ENCODE measurements around the gene DAZAP2. TPM values are rescaled to one million over a fixed set of nuclear protein-coding genes. Genes with fewer than 3 reads are reported as not detected.

Gene DAZAP2
- total and polyA plus RNA-seq, 9 of the 15 experiments (the other 6 are each of a cell fraction or from before 2014, with no cell fraction given): 116 to 668 (median 227) TPM

GRCh38 chr12:51238510-51239334, at the start of gene DAZAP2 (continued):
- TF ChIP-seq E4F1 (CRISPR knock-in tag; IDR thresholded peaks at IDR 0.05; ENCODE audit: borderline replicate concordance) (no peak), ZNF140 (CRISPR knock-in tag; IDR thresholded peaks at IDR 0.05) (no peak), JUN (IDR thresholded peaks at IDR 0.05; ENCODE audit: borderline replicate concordance, low read depth, low read length) (no peak; the same call in 1 of the 2 replicates), JUN (CRISPR knock-in tag; IDR thresholded peaks at IDR 0.05; ENCODE audit: borderline replicate concordance) (0 out of 2 replicates have a peak, but pooled peaks have one; percentile 76), NCOA6 (IDR thresholded peaks at IDR 0.05) (no peak; the same call in 1 of the 2 replicates), ELF1 (tag; IDR thresholded peaks at IDR 0.05) (peak; percentile 99), ZBTB12 (CRISPR knock-in tag; IDR thresholded peaks at IDR 0.05) (peak; percentile 44; the same call in 1 of the 2 replicates), ILF3 (IDR thresholded peaks at IDR 0.05; ENCODE audit: borderline replicate concordance) (no peak), RAD21 (CRISPR knock-in tag; conservative IDR thresholded peaks at IDR 0.05 in 1 of 2, IDR thresholded peaks at IDR 0.05 in 1 of 2) (no peak), TCFL5 (CRISPR knock-in tag; conservative IDR thresholded peaks at IDR 0.05) (no peak), GATA2 (CRISPR knock-in tag; IDR thresholded peaks at IDR 0.05) (no peak), ZNF431 (CRISPR knock-in tag; IDR thresholded peaks at IDR 0.05) (0 out of 2 replicates have a peak, but pooled peaks have one; percentile 39), RBM17 (IDR thresholded peaks at IDR 0.05; ENCODE audit: borderline replicate concordance, low read depth, low read length) (no peak), ZNF165 (CRISPR knock-in tag; IDR thresholded peaks at IDR 0.05; ENCODE audit: borderline replicate concordance) (no peak), PCBP2 (IDR thresholded peaks at IDR 0.05; ENCODE audit: low read depth, low read length, poor library complexity, severe bottlenecking) (no peak), NR2C2 (CRISPR knock-in tag; IDR thresholded peaks at IDR 0.05) (no peak; the same call in 1 of the 2 replicates), NR2C2 (tag; IDR thresholded peaks at IDR 0.05) (peak; percentile 80), ZFX (CRISPR knock-in tag; IDR thresholded peaks at IDR 0.05) (peak; percentile 82), ZNF124 (CRISPR knock-in tag; IDR thresholded peaks at IDR 0.05) (no peak), SOX6 (IDR thresholded peaks at IDR 0.05) (no peak), NELFE (IDR thresholded peaks at IDR 0.05; ENCODE audit: insufficient read depth, insufficient read length) (no peak), HNRNPUL1 (IDR thresholded peaks at IDR 0.05; ENCODE audit: low read length) (no peak), NFE2 (IDR thresholded peaks at IDR 0.05; ENCODE audit: low read depth) (no peak), POLR2H (tag; IDR thresholded peaks at IDR 0.05; ENCODE audit: low read depth) (peak; percentile 88), SIN3B (IDR thresholded peaks at IDR 0.05; ENCODE audit: low read depth) (peak; percentile 60; the same call in 1 of the 2 replicates), RBM25 (IDR thresholded peaks at IDR 0.05; ENCODE audit: low read depth, low read length, severe bottlenecking) (peak; percentile 98), SETDB1 (IDR thresholded peaks at IDR 0.05; ENCODE audit: low read length) (no peak)

All from K562 (cell line).